ENCODE measurements around the gene RBM41.
"Not testable (repeated sequence)": the region's sequence is repeated elsewhere in the genome, so short reads cannot be mapped to it uniquely, and the experiment has no call there.

GRCh38 chrX:107157618-107158017 is 39.0 kb upstream of the RBM41 start:
- not testable (repeated sequence) for TF ChIP-seq CTCF (conservative IDR thresholded peaks at IDR 0.05; ENCODE audit: low read depth, low read length); EZH2phosphoT487 (IDR thresholded peaks at IDR 0.05; ENCODE audit: borderline replicate concordance, low read length); EZH2 (IDR thresholded peaks at IDR 0.05; ENCODE audit: low read length, unreplicated experiment)
